Measurements from ENCODE around the gene DCTD.

DNA sequence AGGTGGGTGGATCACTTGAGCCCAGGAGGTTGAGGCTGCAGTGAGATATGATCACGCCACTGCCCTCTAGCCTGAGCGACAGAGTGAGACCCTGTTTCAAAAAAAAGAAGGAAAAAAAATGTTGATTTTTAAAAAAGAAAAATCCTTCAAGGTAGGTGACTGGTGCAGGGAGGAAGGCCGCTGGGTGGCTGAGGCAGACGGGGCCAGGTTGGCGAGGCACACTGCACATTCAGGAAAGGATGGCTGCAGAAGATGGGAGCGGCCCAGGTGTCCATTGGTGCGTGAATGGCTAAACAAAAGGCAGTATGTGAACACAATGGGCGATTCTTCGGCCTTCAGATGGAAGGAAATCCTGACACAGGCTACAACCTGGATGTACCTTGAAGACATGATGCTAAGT, 30.4 kb downstream of the DCTD start:
- TF ChIP-seq, protein P1, sequence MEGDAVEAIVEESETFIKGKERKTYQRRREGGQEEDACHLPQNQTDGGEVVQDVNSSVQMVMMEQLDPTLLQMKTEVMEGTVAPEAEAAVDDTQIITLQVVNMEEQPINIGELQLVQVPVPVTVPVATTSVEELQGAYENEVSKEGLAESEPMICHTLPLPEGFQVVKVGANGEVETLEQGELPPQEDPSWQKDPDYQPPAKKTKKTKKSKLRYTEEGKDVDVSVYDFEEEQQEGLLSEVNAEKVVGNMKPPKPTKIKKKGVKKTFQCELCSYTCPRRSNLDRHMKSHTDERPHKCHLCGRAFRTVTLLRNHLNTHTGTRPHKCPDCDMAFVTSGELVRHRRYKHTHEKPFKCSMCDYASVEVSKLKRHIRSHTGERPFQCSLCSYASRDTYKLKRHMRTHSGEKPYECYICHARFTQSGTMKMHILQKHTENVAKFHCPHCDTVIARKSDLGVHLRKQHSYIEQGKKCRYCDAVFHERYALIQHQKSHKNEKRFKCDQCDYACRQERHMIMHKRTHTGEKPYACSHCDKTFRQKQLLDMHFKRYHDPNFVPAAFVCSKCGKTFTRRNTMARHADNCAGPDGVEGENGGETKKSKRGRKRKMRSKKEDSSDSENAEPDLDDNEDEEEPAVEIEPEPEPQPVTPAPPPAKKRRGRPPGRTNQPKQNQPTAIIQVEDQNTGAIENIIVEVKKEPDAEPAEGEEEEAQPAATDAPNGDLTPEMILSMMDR (IDR thresholded peaks at IDR 0.05), result no peak
- TF ChIP-seq EZH2 (IDR thresholded peaks at IDR 0.05) (no peak), EZH2phosphoT487 (IDR thresholded peaks at IDR 0.05) (no peak)
